ENCODE measurements around the gene SLCO4C1.
A peak's percentile ranks its signal among the peaks of the same experiment; 100 is the strongest.
"Not testable (repeated sequence)": the region's sequence is repeated elsewhere in the genome, so short reads cannot be mapped to it uniquely, and the experiment has no call there.

SLCO4C1 gene

DNA sequence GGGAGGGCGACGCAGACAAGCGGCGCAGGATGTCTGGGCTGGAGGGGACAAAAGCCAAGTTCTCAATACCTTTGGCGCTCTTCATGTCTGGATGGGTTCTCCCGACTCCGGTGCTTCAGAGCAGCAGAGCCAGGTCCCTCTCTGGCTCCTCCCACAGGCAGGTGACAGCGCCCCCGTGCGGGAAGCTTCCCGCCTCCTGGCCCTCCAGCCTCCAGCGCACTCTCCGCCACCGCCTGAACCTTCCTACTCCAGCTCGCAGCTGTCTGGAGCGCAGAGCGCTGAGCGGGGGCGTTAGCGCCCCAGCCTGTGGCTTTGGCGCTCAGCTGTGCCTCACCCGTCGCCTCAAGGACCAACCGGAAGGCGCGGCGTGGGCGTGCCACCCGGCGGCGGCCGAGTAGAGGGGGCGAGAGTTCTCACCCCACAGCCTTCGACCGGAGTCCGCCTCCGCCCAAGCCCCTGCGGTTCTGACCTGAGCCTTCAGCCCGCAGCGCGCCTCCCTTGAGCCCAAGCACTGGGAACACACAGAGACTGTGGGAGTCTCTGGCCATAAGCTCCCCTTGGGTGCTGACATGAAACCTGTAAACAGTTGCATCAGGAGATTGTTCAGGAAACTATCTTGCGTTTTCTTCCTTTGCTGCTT lies at the start of gene SLCO4C1:
Gene SLCO4C1 (minus strand): TSS at position 107 of the 640 bp plus-strand sequence. CDS start 22 bp downstream, at position 85.
- TF ChIP-seq, protein P1, sequence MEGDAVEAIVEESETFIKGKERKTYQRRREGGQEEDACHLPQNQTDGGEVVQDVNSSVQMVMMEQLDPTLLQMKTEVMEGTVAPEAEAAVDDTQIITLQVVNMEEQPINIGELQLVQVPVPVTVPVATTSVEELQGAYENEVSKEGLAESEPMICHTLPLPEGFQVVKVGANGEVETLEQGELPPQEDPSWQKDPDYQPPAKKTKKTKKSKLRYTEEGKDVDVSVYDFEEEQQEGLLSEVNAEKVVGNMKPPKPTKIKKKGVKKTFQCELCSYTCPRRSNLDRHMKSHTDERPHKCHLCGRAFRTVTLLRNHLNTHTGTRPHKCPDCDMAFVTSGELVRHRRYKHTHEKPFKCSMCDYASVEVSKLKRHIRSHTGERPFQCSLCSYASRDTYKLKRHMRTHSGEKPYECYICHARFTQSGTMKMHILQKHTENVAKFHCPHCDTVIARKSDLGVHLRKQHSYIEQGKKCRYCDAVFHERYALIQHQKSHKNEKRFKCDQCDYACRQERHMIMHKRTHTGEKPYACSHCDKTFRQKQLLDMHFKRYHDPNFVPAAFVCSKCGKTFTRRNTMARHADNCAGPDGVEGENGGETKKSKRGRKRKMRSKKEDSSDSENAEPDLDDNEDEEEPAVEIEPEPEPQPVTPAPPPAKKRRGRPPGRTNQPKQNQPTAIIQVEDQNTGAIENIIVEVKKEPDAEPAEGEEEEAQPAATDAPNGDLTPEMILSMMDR (conservative IDR thresholded peaks at IDR 0.05; ENCODE audit: control insufficient read depth, insufficient read depth, low read depth, low read length) = peak; percentile 33
- H3K4me3 ChIP-seq (ENCODE audit: control insufficient read depth, low read depth, low read length) = peak within 1 kb of the TSS; percentile 44
- peak; percentile 58 for DNase-seq (ENCODE audit: low read depth)

DNA sequence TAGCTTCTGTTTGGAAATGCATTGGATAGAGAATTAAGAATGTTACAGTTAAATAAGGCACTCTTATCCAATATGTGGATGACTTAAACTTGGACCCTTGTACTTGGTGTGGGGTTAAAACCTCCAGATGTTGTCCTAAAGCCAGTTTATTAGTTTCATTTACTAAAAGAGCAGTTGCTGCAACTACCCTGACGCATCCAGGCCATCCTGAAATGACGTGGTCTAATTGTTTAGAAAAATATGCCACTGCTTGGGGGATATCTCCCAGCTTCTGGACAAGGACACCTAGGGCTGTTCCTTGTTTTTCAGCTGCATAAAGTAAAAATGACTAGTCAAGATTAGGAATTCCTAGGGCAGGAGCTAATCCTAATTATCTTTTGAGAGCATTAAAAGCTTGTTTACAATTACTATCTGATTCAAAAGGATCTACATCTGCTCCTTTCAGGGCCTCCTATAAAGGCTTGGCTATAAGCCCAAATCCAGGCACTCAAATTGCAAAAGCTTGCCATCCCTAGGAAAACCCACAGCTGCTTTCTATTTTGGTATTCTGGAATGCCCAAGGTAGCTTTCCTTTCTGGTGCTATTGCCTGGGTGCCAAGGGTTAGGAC lies 45.7 kb upstream of the SLCO4C1 start:
- DNase-seq (ENCODE audit: low read depth) = peak; percentile 1
- H3K4me3 ChIP-seq (ENCODE audit: control insufficient read depth, low read depth, low read length) = no peak overlapping the region

DNA sequence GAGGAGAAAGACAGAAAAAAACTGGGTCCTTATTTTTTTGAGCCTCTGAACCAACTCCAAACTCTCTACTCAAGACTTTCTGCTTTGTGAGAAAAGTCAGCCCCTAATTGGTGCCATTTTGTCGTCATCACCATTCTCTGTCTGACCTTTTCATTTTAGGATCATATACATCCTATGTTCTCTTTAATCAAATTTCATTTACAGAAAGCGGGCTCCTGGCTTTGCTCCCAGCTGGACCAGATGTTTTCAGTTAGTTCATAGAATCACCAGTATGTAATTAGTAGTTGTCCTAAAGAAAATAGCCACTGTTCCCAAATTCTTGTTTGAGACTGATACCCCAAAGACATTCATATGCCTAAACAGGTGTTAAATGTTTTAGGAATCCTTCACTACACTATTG lies 28.6 kb upstream of the SLCO4C1 start:
- peak; percentile 2 for DNase-seq (ENCODE audit: low read depth)
- TF ChIP-seq, protein P1 (conservative IDR thresholded peaks at IDR 0.05; ENCODE audit: control insufficient read depth, insufficient read depth, low read depth, low read length) = no peak
- H3K4me3 ChIP-seq (ENCODE audit: control insufficient read depth, low read depth, low read length) = no peak overlapping the region

More for the DNA sequence above, 45.7 kb upstream of the SLCO4C1 start:
- TF ChIP-seq, protein P1 (conservative IDR thresholded peaks at IDR 0.05; ENCODE audit: control insufficient read depth, insufficient read depth, low read depth, low read length) = no peak

DNA sequence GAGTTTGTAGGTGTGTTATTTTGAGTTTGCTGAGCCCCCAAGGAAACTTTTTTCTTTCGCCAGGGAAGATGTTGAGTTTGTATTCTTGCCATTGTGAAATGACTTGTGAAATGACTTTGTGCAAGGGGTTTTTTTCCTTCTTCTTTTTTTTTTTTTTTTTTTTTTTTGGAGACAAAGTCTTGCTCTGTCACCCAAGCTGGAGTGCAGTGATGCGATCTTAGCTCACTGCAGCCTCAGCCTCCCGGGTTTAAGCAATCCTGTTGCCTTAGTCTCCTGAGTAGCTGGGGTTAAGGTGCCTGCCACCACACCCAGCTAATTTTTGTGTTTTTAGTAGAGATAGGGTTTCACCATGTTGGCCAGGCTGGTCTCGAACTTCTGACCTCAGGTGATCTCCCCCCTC lies 22.7 kb upstream of the SLCO4C1 start:
- H3K4me3 ChIP-seq (ENCODE audit: control insufficient read depth, low read depth, low read length); DNase-seq (ENCODE audit: low read depth): not testable (repeated sequence)

- no peak for DNase-seq (ENCODE audit: low read depth)
- TF ChIP-seq, protein P1 (conservative IDR thresholded peaks at IDR 0.05; ENCODE audit: control insufficient read depth, insufficient read depth, low read depth, low read length) = no peak
- no peak overlapping the region for H3K4me3 ChIP-seq (ENCODE audit: control insufficient read depth, low read depth, low read length)
Observed at GRCh38 chr5:102314328-102314727, 18.2 kb upstream of the SLCO4C1 start.

- TF ChIP-seq, protein P1 (conservative IDR thresholded peaks at IDR 0.05; ENCODE audit: control insufficient read depth, insufficient read depth, low read depth, low read length) = no peak
- H3K4me3 ChIP-seq (ENCODE audit: control insufficient read depth, low read depth, low read length) = no peak overlapping the region
- no peak for DNase-seq (ENCODE audit: low read depth)
Observed at GRCh38 chr5:102313912-102314311, 17.8 kb upstream of the SLCO4C1 start.

GRCh38 chr5:102312586-102313370 lies 16.7 kb upstream of the SLCO4C1 start:
- DNase-seq (ENCODE audit: low read depth) = peak; percentile 80
- no peak overlapping the region for H3K4me3 ChIP-seq (ENCODE audit: control insufficient read depth, low read depth, low read length)
- TF ChIP-seq, protein P1 (conservative IDR thresholded peaks at IDR 0.05; ENCODE audit: control insufficient read depth, insufficient read depth, low read depth, low read length) = no peak
